K562 (cell line): Measurements from ENCODE around the gene RRAD. TPM values are rescaled to one million over a fixed set of nuclear protein-coding genes. Genes with fewer than 3 reads are reported as not detected.
A peak's percentile ranks its signal among the peaks of the same experiment; 100 is the strongest.

Source experiments
- BACH1 ChIP-seq: fragments of 200-800 bp; sonication (Bioruptor generic); IDR thresholded peaks from 2 replicates; pipeline ENCODE4 v1.6.1; 2016; ENCODE audit warnings: missing genetic modification characterization, missing compliant biosample characterization
- CC2D1A ChIP-seq: fragments of 450-650 bp; IDR thresholded peaks from 2 replicates; pipeline ENCODE4 v1.6.1; 2017; ENCODE audit warnings: mild to moderate bottlenecking
- ELF1 ChIP-seq: fragments of 200-800 bp; sonication (Bioruptor generic); IDR thresholded peaks from 2 replicates; pipeline ENCODE4 v1.6.1; 2016; ENCODE audit warnings: missing genetic modification characterization, missing compliant biosample characterization
- FOXK1 ChIP-seq: sonication (generic); formaldehyde crosslinking; IDR thresholded peaks from 2 replicates; pipeline ENCODE4 v1.8.0; 2022; ENCODE audit warnings: missing genetic modification reagents, mild to moderate bottlenecking, borderline replicate concordance
- FOXO4 ChIP-seq: fragments of 450-650 bp; formaldehyde crosslinking; IDR thresholded peaks from 2 replicates; pipeline ENCODE4 v1.4.0; 2020; ENCODE audit warnings: mild to moderate bottlenecking, moderate library complexity
- GTF2A2 ChIP-seq: IDR thresholded peaks from 2 replicates; pipeline ENCODE4 v1.6.1; 2016; ENCODE audit warnings: mild to moderate bottlenecking, missing genetic modification characterization, missing compliant biosample characterization
- HMG20B ChIP-seq: fragments of 250-450 bp; sonication (Bioruptor Pico); IDR thresholded peaks from 2 replicates; pipeline ENCODE4 v1.5.0; 2021; ENCODE audit warnings: mild to moderate bottlenecking
- HNRNPK ChIP-seq: fragments of 200-400 bp; formaldehyde crosslinking; IDR thresholded peaks from one replicate; pipeline ENCODE4 v1.6.1; 2018; ENCODE audit warnings: mild to moderate bottlenecking, low read depth, low read length; ENCODE audit not compliant: poor library complexity, severe bottlenecking
- KDM5B ChIP-seq: fragments of 200-600 bp; sonication (generic); IDR thresholded peaks from 2 replicates; pipeline ENCODE4 v1.6.1; 2012; ENCODE audit warnings: low read depth, mild to moderate bottlenecking, moderate library complexity, low read length, control low read depth, inconsistent platforms; ENCODE audit not compliant: insufficient replicate concordance
- KLF1 ChIP-seq: fragments of 450-650 bp; IDR thresholded peaks from 2 replicates; pipeline ENCODE4 v1.6.1; 2016; ENCODE audit warnings: missing genetic modification characterization, missing compliant biosample characterization
- KLF16 ChIP-seq: IDR thresholded peaks from 2 replicates; pipeline ENCODE4 v1.6.1; 2016; ENCODE audit warnings: antibody characterized with exemption
- L3MBTL2 ChIP-seq: fragments of 450-650 bp; IDR thresholded peaks from 2 replicates; pipeline ENCODE4 v1.6.1; 2016; ENCODE audit warnings: mild to moderate bottlenecking, moderate library complexity
- MAX ChIP-seq: sonication (generic); formaldehyde crosslinking; IDR thresholded peaks from 2 replicates; pipeline ENCODE4 v1.9.0; 2022; ENCODE audit warnings: mild to moderate bottlenecking, missing genetic modification reagents
- NFYB ChIP-seq: IDR thresholded peaks from 2 replicates; pipeline ENCODE4 v1.6.1; 2011; ENCODE audit warnings: mild to moderate bottlenecking, moderate library complexity; ENCODE audit not compliant: insufficient read length; ENCODE audit errors: extremely low read depth
- POLR2AphosphoS2 ChIP-seq: IDR thresholded peaks from 2 replicates; pipeline ENCODE4 v1.6.1; 2012; ENCODE audit warnings: low read length, improper control_type of control experiment
- RFX5 ChIP-seq: IDR thresholded peaks from 2 replicates; pipeline ENCODE4 v1.6.1; 2011; ENCODE audit warnings: low read depth, mild to moderate bottlenecking, improper control_type of control experiment, low read length
- SIN3B ChIP-seq: fragments of 450-650 bp; IDR thresholded peaks from 2 replicates; pipeline ENCODE4 v1.6.1; 2017; ENCODE audit warnings: low read depth, mild to moderate bottlenecking, moderate library complexity
- STAT5B ChIP-seq: fragments of 250-450 bp; sonication (Bioruptor Pico); IDR thresholded peaks from 2 replicates; pipeline ENCODE4 v1.8.0; 2021; ENCODE audit warnings: mild to moderate bottlenecking, inconsistent platforms
- TSC22D4 ChIP-seq: fragments of 450-650 bp; IDR thresholded peaks from 2 replicates; pipeline ENCODE4 v1.6.1; 2016; ENCODE audit warnings: missing genetic modification characterization, missing biosample characterization, control low read depth
- VEZF1 ChIP-seq: fragments of 200-800 bp; sonication (Bioruptor generic); IDR thresholded peaks from 2 replicates; pipeline ENCODE4 v1.6.1; 2017; ENCODE audit warnings: missing genetic modification characterization, missing compliant biosample characterization
- YBX1 ChIP-seq: fragments of 450-650 bp; IDR thresholded peaks from 2 replicates; pipeline ENCODE4 v1.7.1; 2016; ENCODE audit warnings: mild to moderate bottlenecking
- ZKSCAN8 ChIP-seq: fragments of 200-800 bp; sonication (Bioruptor generic); IDR thresholded peaks from 2 replicates; pipeline ENCODE4 v1.6.1; 2016; ENCODE audit warnings: missing genetic modification characterization, missing compliant biosample characterization
- ZNF212 ChIP-seq: fragments of 450-650 bp; formaldehyde crosslinking; IDR thresholded peaks from 2 replicates; pipeline ENCODE4 v1.4.0; 2020; ENCODE audit warnings: mild to moderate bottlenecking
- ZNF239 ChIP-seq: fragments of 250-450 bp; sonication (Bioruptor Pico); IDR thresholded peaks from 2 replicates; pipeline ENCODE4 v1.4.0; 2020; ENCODE audit warnings: mild to moderate bottlenecking
- ZNF589 ChIP-seq: fragments of 200-800 bp; sonication (Bioruptor generic); IDR thresholded peaks from 2 replicates; pipeline ENCODE4 v1.6.1; 2016; ENCODE audit warnings: low read depth, missing genetic modification characterization, missing compliant biosample characterization
- ZNF740 ChIP-seq, 3 experiments: fragments of 200-800 bp in 1 of 3; sonication (Bioruptor generic) in 1 of 3; sonication (generic) in 1 of 3; formaldehyde crosslinking in 1 of 3; IDR thresholded peaks; 2 replicates each; pipeline versions ENCODE4 v1.6.1 to v1.8.0; 2016 to 2022; ENCODE audit warnings: mild to moderate bottlenecking in 2 of 3, missing compliant biosample characterization in 2 of 3, missing genetic modification characterization in 2 of 3, missing genetic modification reagents in 1 of 3
- polyA plus RNA-seq, 8 experiments: library from polyadenylated mRNA; depleted of rRNA in 4 of 8; stranded (reverse) in 5 of 8; unstranded in 3 of 8; fragments of >200 nt; fragmentation: Nextera tagmentation in 2 of 8; fragmentation: Illumina TruSeq in 1 of 8; extraction: Ambion mirVana in 2 of 8; extraction: Trizol in 1 of 8; gene quantifications; 2 replicates each; pipeline versions ENCODE4 v1.2.1 to v1.2.3, GENCODE V29; 2011 to 2014; ENCODE audit warnings: inconsistent platforms in 1 of 8, missing spikeins in 1 of 8
- total RNA-seq, 7 experiments: library from RNA; depleted of rRNA in 6 of 7; stranded (reverse); fragments of >200 nt in 6 of 7; fragmentation: Illumina TruSeq in 2 of 7; extraction: Trizol in 2 of 7; gene quantifications; 2 replicates each; pipeline versions ENCODE4 v1.2.1 to v1.2.3, GENCODE V29; 2011 to 2021; ENCODE audit warnings: low replicate concordance in 1 of 7

Gene RRAD
- total and polyA plus RNA-seq, 9 of the 15 experiments (the other 6 are each of a cell fraction or from before 2014, with no cell fraction given), result 0.09 to 0.20 (median 0.13) TPM; not detected in 5

- TF ChIP-seq TSC22D4 (tag) (no peak), STAT5B (CRISPR knock-in tag) (no peak), HMG20B (no peak), KLF16 (no peak), NFYB (no peak), FOXK1 (CRISPR knock-in tag) (no peak), L3MBTL2 (peak; percentile 83), POLR2AphosphoS2 (no peak), HNRNPK (no peak), SIN3B (no peak), KLF1 (tag) (no peak), ELF1 (tag) (no peak), VEZF1 (CRISPR knock-in tag) (peak; percentile 78), MAX (CRISPR knock-in tag) (no peak), ZNF239 (CRISPR knock-in tag) (no peak), ZNF740 (CRISPR knock-in tag; IDR thresholded peaks at IDR 0.05) (no peak), ZNF740 (tag; IDR thresholded peaks at IDR 0.05) (no peak; a peak in 1 of 4 replicates), GTF2A2 (no peak), BACH1 (tag) (peak; percentile 82; the same call in 1 of the 2 replicates), YBX1 (no peak), KDM5B (peak; percentile 66), FOXO4 (CRISPR knock-in tag) (no peak), ZKSCAN8 (CRISPR knock-in tag) (peak; percentile 26; the same call in 1 of the 2 replicates), ZNF212 (no peak), RFX5 (no peak), CC2D1A (no peak), ZNF589 (CRISPR knock-in tag) (no peak; the same call in 1 of the 2 replicates)
These were observed 25.2 kb downstream of the RRAD start (continued) for GRCh38 chr16:66899945-66900710.
